GF-D8 (cell line): ENCODE data around the gene TRIM46.
A peak's percentile ranks its signal among the peaks of the same experiment; 100 is the strongest.
"Not testable (repeated sequence)": the region's sequence is repeated elsewhere in the genome, so short reads cannot be mapped to it uniquely, and the experiment has no call there.

Experiments used
- DNase-seq: peaks from one replicate; lab custom pipeline; 2025; lab: John Stamatoyannopoulos, UW

TRIM46 gene

GRCh38 chr1:155187456-155187891 lies 13.8 kb downstream of the TRIM46 start:
- DNase-seq = no peak

- no peak for DNase-seq
Measured at GRCh38 chr1:155188268-155188667, 14.6 kb downstream of the TRIM46 start.

GRCh38 chr1:155189926-155190325 lies 16.3 kb downstream of the TRIM46 start:
- DNase-seq = not testable (repeated sequence)

GRCh38 chr1:155191904-155192303 lies 18.3 kb downstream of the TRIM46 start:
- DNase-seq = no peak

GRCh38 chr1:155192346-155193274 lies 19.0 kb downstream of the TRIM46 start:
- peak; percentile 16 for DNase-seq

- peak; percentile 71 for DNase-seq
Measured at GRCh38 chr1:155193275-155193990, 19.8 kb downstream of the TRIM46 start.

GRCh38 chr1:155193991-155194240 lies 20.3 kb downstream of the TRIM46 start:
- not testable (repeated sequence) for DNase-seq

- no peak for DNase-seq
Measured at GRCh38 chr1:155195201-155196102, 21.8 kb downstream of the TRIM46 start.

- no peak for DNase-seq
Measured at GRCh38 chr1:155196103-155196892, 22.6 kb downstream of the TRIM46 start.

GRCh38 chr1:155196893-155197638 lies 23.4 kb downstream of the TRIM46 start:
- no peak for DNase-seq

- no peak for DNase-seq
Measured at GRCh38 chr1:155197901-155198546, 24.4 kb downstream of the TRIM46 start.

- no peak for DNase-seq
Measured at GRCh38 chr1:155198547-155198906, 24.9 kb downstream of the TRIM46 start.

- no peak for DNase-seq
Measured at GRCh38 chr1:155199792-155200191, 26.1 kb downstream of the TRIM46 start.

- DNase-seq = no peak
Measured at GRCh38 chr1:155200920-155201319, 27.3 kb downstream of the TRIM46 start.

- DNase-seq = no peak
Measured at GRCh38 chr1:155202198-155202597, 28.5 kb downstream of the TRIM46 start.

GRCh38 chr1:155202731-155203515 lies 29.3 kb downstream of the TRIM46 start:
- no peak for DNase-seq

GRCh38 chr1:155205035-155205434 lies 31.4 kb downstream of the TRIM46 start:
- no peak for DNase-seq

- no peak for DNase-seq
Measured at GRCh38 chr1:155205969-155206593, 32.4 kb downstream of the TRIM46 start.
